ENCODE measurements around the gene HDGFL3. TPM values are rescaled to one million over a fixed set of nuclear protein-coding genes. Genes with fewer than 3 reads are reported as not detected.

The HDGFL3 gene
- total RNA-seq, 4 donors from 2014 or later = 4.0 to 23.1 (median 14.2) TPM

GRCh38 chr15:83106994-83107840, 100.4 kb downstream of the HDGFL3 start, which contains the start of gene TM6SF1:
Gene TM6SF1 (plus strand): TSS chr15:83107645. CDS start chr15:83107681, 36 bp downstream.
- no peak for TF ChIP-seq POLR2A (IDR thresholded peaks at IDR 0.05)
- no peak for TF ChIP-seq CTCF (IDR thresholded peaks at IDR 0.05)
- Histone ChIP-seq H3K27me3 (no peaks in the 10 kb centered on the region), H3K27ac (peak within 1 kb of the TSS; percentile 41 to 50 (median 42)), H3K9me3 (no peaks in the 10 kb centered on the region), H3K36me3 (no peaks in the 10 kb centered on the region), H3K4me3 (peak within 1 kb of the TSS; percentile 26 to 54 (median 52)), H3K4me1 (peaks cover 0 to 14% (median 4%) of the 10 kb centered on the region in 4 donors)
- no peak for DNase-seq

GRCh38 chr15:83105440-83105839, 102.2 kb downstream of the HDGFL3 start:
- Histone ChIP-seq H3K9me3 (no peaks in the 10 kb centered on the region), H3K36me3 (no peaks in the 10 kb centered on the region), H3K27me3 (no peaks in the 10 kb centered on the region), H3K27ac (no peak overlapping the region), H3K4me3 (no peak overlapping the region), H3K4me1 (peaks cover 0 to 14% (median 4%) of the 10 kb centered on the region in 4 donors)
- TF ChIP-seq CTCF (IDR thresholded peaks at IDR 0.05) (no peak), POLR2A (IDR thresholded peaks at IDR 0.05) (no peak)
- DNase-seq = no peak

DNA sequence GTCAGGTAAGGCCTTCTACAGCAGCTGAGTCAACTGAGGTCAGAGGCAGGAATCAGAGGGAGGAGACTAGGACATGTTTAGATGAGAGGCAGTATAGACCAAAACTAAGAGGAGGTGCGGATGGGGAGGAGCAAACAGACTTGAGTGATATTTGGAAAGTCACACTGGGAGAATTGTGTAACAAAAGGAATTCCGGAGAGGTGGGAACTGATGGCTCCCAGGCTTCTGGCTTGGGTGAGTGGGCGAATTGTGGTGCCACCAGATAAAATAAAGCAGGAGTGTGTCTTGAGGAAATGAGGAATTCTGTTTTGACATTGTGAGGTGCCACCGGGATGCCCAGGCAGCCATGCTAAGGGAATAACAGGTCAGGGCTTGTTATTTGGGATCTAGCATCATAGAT, 103.5 kb downstream of the HDGFL3 start:
- Histone ChIP-seq H3K27ac (no peak overlapping the region), H3K4me1 (peaks cover 0 to 14% (median 4%) of the 10 kb centered on the region in 4 donors), H3K9me3 (no peaks in the 10 kb centered on the region), H3K4me3 (no peak overlapping the region), H3K27me3 (no peaks in the 10 kb centered on the region), H3K36me3 (no peaks in the 10 kb centered on the region)
- no peak for DNase-seq
- TF ChIP-seq CTCF (IDR thresholded peaks at IDR 0.05) (no peak), POLR2A (IDR thresholded peaks at IDR 0.05) (no peak)

GRCh38 chr15:83102346-83102745, 105.3 kb downstream of the HDGFL3 start:
- Histone ChIP-seq H3K4me1 (peaks cover 0 to 6% (median 1%) of the 10 kb centered on the region in 4 donors), H3K9me3 (no peaks in the 10 kb centered on the region), H3K27ac (no peak overlapping the region), H3K27me3 (no peaks in the 10 kb centered on the region), H3K4me3 (no peak overlapping the region), H3K36me3 (no peaks in the 10 kb centered on the region)
- DNase-seq = no peak
- no peak for TF ChIP-seq POLR2A (IDR thresholded peaks at IDR 0.05)
- no peak for TF ChIP-seq CTCF (IDR thresholded peaks at IDR 0.05)

DNA sequence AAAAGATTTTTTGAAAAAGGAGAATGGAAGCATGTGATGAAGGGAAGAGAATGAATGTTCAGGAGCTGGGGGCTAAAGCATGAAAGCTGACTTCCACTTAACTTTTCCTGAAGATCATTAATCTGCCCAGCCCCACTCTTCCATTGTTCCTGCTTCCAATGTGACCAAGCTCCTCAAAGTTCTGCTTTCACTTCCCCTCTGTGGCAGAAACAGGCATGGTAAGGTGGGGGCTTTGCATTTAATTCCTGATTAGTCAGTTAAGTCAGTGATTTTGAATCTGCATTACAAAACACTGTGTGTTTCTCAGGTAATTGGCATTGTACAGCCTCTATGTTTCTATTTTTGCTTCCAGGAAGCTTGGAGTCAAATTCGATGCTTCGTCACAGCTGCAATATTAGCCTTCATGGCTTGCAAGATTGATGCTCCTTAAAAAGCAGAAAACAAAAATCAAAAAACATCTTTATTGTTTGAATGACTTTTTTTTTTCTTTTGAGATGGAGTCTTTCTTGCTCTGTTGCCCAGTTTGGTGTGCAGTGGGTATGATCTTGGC, 107.5 kb downstream of the HDGFL3 start:
- DNase-seq = no peak
- no peaks in the 10 kb centered on the region for H3K4me1 ChIP-seq
- H3K9me3 ChIP-seq = no peaks in the 10 kb centered on the region
- H3K27ac ChIP-seq = no peak overlapping the region
- H3K27me3 ChIP-seq = no peaks in the 10 kb centered on the region
- no peaks in the 10 kb centered on the region for H3K36me3 ChIP-seq
- H3K4me3 ChIP-seq = no peak overlapping the region
- no peak for TF ChIP-seq POLR2A (IDR thresholded peaks at IDR 0.05)

GRCh38 chr15:83099290-83099689, 108.3 kb downstream of the HDGFL3 start:
- TF ChIP-seq POLR2A (IDR thresholded peaks at IDR 0.05) (no peak), CTCF (IDR thresholded peaks at IDR 0.05) (no peak)
- no peaks in the 10 kb centered on the region for H3K36me3 ChIP-seq
- no peaks in the 10 kb centered on the region for H3K9me3 ChIP-seq
- H3K27ac ChIP-seq = no peak overlapping the region
- no peak overlapping the region for H3K4me3 ChIP-seq
- no peak for DNase-seq
- H3K4me1 ChIP-seq = no peaks in the 10 kb centered on the region
- H3K27me3 ChIP-seq = no peaks in the 10 kb centered on the region
